Embryonic facial prominence (tissue), 1 donor: ENCODE data around the gene PLCE1.

Experiments used
- DNase-seq: peaks from one replicate; pipeline ENCODE4 v3.0.0-alpha.2; 2016; ENCODE audit errors: extremely low spot score

PLCE1 gene

GRCh38 chr10:94023906-94024305, 30.2 kb downstream of the PLCE1 start:
- no peak for DNase-seq

GRCh38 chr10:94024407-94024806, 30.7 kb downstream of the PLCE1 start:
- DNase-seq = no peak

DNA sequence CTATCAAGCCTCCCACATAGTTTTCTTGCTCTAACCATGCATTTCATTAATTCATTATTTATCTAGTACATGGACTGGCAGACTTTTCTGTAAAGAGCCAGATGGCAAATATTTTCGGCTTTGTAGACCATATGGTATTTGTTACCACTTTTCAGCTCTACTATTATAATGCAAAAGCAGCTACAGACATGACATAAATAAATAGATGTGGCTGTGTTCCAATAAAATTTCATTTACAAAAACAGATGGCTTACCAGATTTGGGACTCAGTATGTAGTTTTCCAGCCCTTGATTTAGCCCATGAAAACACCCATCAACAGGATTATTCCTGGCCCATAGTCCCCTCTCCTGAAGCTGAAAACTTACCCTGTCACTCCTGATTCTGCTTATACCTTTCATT, 32.1 kb downstream of the PLCE1 start:
- DNase-seq = no peak

DNA sequence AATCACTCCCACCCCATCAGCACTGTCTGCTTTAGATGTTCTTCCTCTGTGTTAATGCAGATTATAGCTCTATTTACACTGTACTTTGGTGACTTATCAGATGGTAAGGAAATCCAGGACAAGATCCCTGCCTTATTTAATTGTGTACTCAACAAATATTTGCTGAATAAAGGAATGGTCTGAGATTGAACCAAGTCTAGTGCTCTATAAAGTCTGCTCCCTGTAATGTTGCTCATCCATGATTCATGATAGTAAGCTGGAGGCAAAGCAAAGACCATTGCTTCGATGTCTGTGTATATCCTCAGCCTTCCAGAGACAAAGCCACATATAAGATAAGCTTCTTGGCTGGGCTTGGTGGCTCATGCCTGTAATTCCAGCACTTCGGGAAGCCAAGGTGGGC, 33.5 kb downstream of the PLCE1 start:
- DNase-seq = no peak

- DNase-seq = no peak
Observed at GRCh38 chr10:94029955-94030354, 36.2 kb downstream of the PLCE1 start.

- DNase-seq = no peak
Observed at GRCh38 chr10:94035982-94036765, 42.4 kb downstream of the PLCE1 start.

DNA sequence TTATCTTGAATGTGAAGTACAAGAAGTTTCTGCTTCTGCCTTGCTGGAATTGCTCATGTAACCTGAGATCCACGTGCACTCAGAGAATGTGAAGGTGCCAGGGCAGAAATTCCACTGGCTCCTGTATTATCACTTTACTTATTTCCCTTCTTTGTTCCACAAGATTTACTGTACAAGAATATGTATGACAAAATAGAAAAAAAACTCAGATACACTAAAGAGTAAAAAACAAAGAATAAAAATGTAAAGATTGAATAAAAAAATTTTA, 43.0 kb downstream of the PLCE1 start:
- DNase-seq = no peak

- DNase-seq = no peak
Observed at GRCh38 chr10:94037286-94037685, 43.6 kb downstream of the PLCE1 start.

DNA sequence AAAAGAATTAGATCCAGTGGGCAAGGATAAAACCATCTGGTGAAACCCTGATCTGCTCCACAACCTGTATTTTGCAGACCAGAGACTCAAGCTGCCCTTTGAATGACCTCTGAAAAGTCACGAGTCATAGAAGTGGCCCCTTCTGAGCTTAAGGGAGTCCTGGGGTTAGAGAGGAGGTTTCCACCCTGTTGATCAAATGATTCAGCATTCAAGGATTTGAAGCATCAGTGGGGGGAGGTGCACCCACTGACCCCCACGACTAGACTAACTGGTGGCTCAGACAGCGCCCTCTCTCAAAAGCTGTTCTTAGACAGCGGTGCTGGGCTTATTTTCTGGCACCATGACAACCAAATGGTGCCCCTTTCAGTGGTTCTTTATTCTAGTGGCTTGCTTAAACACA, 44.3 kb downstream of the PLCE1 start:
- no peak for DNase-seq

DNA sequence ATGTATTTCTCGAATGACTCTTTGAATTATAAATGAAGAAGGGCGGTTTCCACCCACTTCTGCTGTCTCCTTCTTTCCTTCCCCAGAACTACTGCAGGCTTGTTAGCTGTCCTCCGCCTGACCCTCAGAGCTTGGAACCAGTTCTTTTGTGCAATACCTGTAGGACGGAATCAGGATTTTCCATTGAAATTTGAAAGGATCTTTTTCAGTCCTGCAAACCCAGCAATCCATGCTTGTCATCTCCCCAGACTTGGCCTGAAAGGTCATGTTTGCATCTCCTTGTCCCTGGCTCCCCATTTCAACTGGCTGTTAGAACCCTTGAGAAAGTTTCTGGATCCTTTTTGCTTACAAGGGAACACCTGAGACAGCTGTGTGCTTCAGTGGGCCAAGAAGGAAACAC, 47.5 kb downstream of the PLCE1 start:
- DNase-seq = no peak

DNA sequence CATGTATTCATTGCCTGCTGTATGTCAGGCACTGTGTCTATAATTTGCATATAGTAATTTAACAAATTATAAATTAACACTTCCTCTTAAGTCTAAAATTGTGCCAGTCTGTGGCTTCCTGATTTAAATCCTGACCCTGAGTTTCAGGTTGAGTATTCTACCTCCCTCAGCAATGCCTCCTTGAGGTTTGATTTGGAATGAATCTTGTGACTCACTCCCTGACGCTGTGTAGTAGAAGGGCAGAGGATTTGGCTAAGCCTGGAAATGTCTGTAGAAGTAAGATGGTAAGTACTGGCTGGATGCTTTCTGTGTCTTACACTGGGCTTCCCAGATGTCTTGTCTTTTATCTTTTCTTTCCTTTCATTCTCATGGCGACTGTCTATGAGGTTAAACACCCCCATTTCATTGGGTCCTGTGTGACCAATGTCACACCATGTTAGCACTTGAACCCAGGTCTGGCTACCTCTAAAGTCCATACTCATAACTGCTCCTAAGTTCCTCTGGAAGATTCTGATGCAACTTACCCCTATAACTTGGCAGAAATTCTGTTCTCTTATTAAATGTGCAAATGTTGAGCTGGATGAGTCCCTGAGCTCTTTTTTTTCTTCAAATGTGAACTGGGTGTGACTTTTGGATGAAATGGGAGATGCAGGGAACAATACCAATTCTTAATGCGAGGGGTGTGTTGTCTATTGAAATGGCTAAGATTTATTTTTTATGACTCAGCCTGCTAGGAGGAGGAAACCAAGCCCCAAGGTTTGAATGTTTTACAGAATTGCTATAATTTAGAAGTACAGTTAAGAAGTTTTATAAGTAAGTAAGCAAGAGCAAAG, 48.5 kb downstream of the PLCE1 start:
- no peak for DNase-seq

DNA sequence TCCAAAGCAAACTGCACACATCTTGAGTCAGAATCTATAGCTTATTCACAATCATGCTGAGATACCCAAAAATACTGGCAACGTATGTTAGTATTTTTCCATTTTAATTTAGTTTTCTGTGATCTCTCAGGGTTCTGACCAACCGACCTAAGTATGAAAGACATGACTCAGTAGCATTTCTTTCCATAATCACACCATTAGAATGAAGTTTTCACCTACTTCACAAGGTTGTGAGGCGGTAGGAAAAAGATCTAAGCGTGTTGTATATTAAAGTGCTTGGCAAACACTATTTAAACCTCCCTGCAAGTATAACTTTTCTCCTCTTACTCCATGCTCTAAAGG, 49.1 kb downstream of the PLCE1 start:
- no peak for DNase-seq
